OCI-LY7 (cell line): Measurements from ENCODE around the gene HMOX2. TPM values are rescaled to one million over a fixed set of nuclear protein-coding genes. Genes with fewer than 3 reads are reported as not detected.

Experiments
- BruUV-seq: library from RNA; stranded (reverse); fragments of 400-500 nt; replicated peaks from 2 replicates; lab custom pipeline; 2021; lab: Mats Ljungman, UMichigan
- CTCF ChIA-PET: fragments of 300-600 bp; sonication (Branson Sonifier 250); formaldehyde crosslinking; loops from one replicate; lab custom pipeline; 2022; ENCODE audit warnings: antibody characterized with exemption; ENCODE audit not compliant: unreplicated experiment; lab: Charles Lee
- POLR2A ChIA-PET: fragments of 300-600 bp; sonication (Branson Sonifier 250); formaldehyde crosslinking; loops from one replicate; lab custom pipeline; 2022; ENCODE audit warnings: antibody characterized with exemption; lab: Charles Lee
- DNase-seq: peaks from one replicate; pipeline ENCODE4 v3.0.0-alpha.2; 2015; ENCODE audit warnings: low spot score
- H2AFZ ChIP-seq: fragments of 200-600 bp; sonication (generic), shearing (Covaris generic); 2 replicates; pipeline ENCODE4 v1.6.1; 2014; ENCODE audit warnings: mild to moderate bottlenecking, antibody characterized with exemption, low read length, moderate library complexity
- H3K27ac ChIP-seq: fragments of 200-600 bp; sonication (generic); 2 replicates; pipeline ENCODE4 v1.5.1; 2014; ENCODE audit warnings: mixed run types, low read depth, mild to moderate bottlenecking, moderate library complexity, low read length, inconsistent platforms; ENCODE audit not compliant: poor library complexity, severe bottlenecking
- H3K36me3 ChIP-seq: fragments of 200-600 bp; sonication (generic); 2 replicates; pipeline ENCODE4 v1.6.1; 2014; ENCODE audit warnings: mild to moderate bottlenecking, antibody characterized with exemption, low read length, moderate library complexity, mixed read lengths; ENCODE audit not compliant: insufficient read depth
- H3K4me1 ChIP-seq: fragments of 200-600 bp; sonication (generic); 2 replicates; pipeline ENCODE4 v1.5.1; 2014; ENCODE audit warnings: mild to moderate bottlenecking, low read length; ENCODE audit not compliant: insufficient read depth, poor library complexity, severe bottlenecking
- H3K4me2 ChIP-seq: fragments of 200-600 bp; sonication (generic); 2 replicates; pipeline ENCODE4 v1.6.1; 2014; ENCODE audit warnings: mild to moderate bottlenecking, low read length
- H3K4me3 ChIP-seq: fragments of 200-600 bp; sonication (generic); 2 replicates; pipeline ENCODE4 v1.5.1; 2014; ENCODE audit warnings: mild to moderate bottlenecking, low read depth, low read length; ENCODE audit not compliant: poor library complexity, severe bottlenecking
- H3K79me2 ChIP-seq: fragments of 200-600 bp; sonication (generic); 2 replicates; pipeline ENCODE4 v1.6.1; 2016; ENCODE audit warnings: low read depth, mild to moderate bottlenecking, low read length, moderate library complexity, mixed read lengths; ENCODE audit not compliant: insufficient read depth
- H3K9me2 ChIP-seq: fragments of 200-600 bp; sonication (generic); 2 replicates; pipeline ENCODE4 v1.6.1; 2016; ENCODE audit warnings: mild to moderate bottlenecking, low read length, mixed read lengths; ENCODE audit not compliant: insufficient read depth
- H3K9me3 ChIP-seq: fragments of 200-600 bp; sonication (generic); 2 replicates; pipeline ENCODE4 v1.6.1; 2014; ENCODE audit warnings: mild to moderate bottlenecking, mixed run types, low read length, mixed read lengths
- H4K20me1 ChIP-seq: fragments of 200-600 bp; sonication (generic); 2 replicates; pipeline ENCODE4 v1.6.1; 2014; ENCODE audit warnings: mild to moderate bottlenecking, antibody characterized with exemption, low read length, moderate library complexity, mixed read lengths; ENCODE audit not compliant: insufficient read depth
- CTCF ChIP-seq: fragments of 200-600 bp; sonication (generic); conservative IDR thresholded peaks from 2 replicates; pipeline ENCODE4 v1.5.1; 2014; ENCODE audit warnings: mild to moderate bottlenecking, antibody characterized with exemption, low read length, moderate library complexity, mixed read lengths
- EZH2phosphoT487 ChIP-seq: fragments of 200-600 bp; sonication (generic); IDR thresholded peaks from 2 replicates; pipeline ENCODE4 v1.6.1; 2018; ENCODE audit warnings: low read depth, borderline replicate concordance, mild to moderate bottlenecking, mixed run types, antibody characterized with exemption, low read length, moderate library complexity, mixed read lengths
- intact Hi-C: fragments of 100-400 bp; cut with micrococcal nuclease; formaldehyde crosslinking; loops from one replicate; pipeline ENCODE4 v1.10.0; 2022; ENCODE audit not compliant: unreplicated experiment
- total RNA-seq, 2 experiments: library from RNA; depleted of rRNA in 1 of 2; stranded (reverse); fragments of >200 nt in 1 of 2; shearing (Covaris generic) in 1 of 2; gene quantifications; 2 replicates each; pipeline ENCODE4 v1.2.3, GENCODE V29; 2014 to 2022

Gene HMOX2
- total RNA-seq, 2 experiments from 2014 or later = 37.0 to 46.0 TPM

GRCh38 chr16:4529085-4530060, 53.2 kb downstream of the HMOX2 start:
- peaks cover 5% of the 10 kb centered on the region; the same call in 1 of the 2 replicates for H3K79me2 ChIP-seq
- BruUV-seq = no TSS peak
- H3K36me3 ChIP-seq = no peaks in the 10 kb centered on the region; the same call in 1 of the 2 replicates
- CTCF ChIA-PET = interaction anchor here (0.6 kb wide), 2 partner anchors 11 to 95 kb away, joined by 3 to 4 read pairs; partner anchors contain the start of gene MGRN1
- peak overlapping the region; percentile 62 for H3K4me2 ChIP-seq
- no peaks in the 10 kb centered on the region for H4K20me1 ChIP-seq
- H3K27ac ChIP-seq = peak overlapping the region; percentile 77
- POLR2A ChIA-PET = interaction anchor here (0.6 to 1.3 kb wide), 4 partner anchors 10 to 574 kb away, joined by 3 to 4 read pairs (median 4); no protein-coding TSS in a partner anchor
- no peaks in the 10 kb centered on the region for H3K9me2 ChIP-seq
- H3K4me3 ChIP-seq = peak overlapping the region; percentile 40
- peak; percentile 81 for DNase-seq
- intact Hi-C loops = no loop called here
- TF ChIP-seq EZH2phosphoT487 (no peak), CTCF (peak; percentile 25; the same call in 1 of the 2 replicates)
- peak overlapping the region; percentile 81 for H2AFZ ChIP-seq
- H3K4me1 ChIP-seq = peaks cover 41% of the 10 kb centered on the region
- no peaks in the 10 kb centered on the region for H3K9me3 ChIP-seq

GRCh38 chr16:4531811-4532210, 55.6 kb downstream of the HMOX2 start:
- Histone ChIP-seq H3K9me2 (no peaks in the 10 kb centered on the region), H3K79me2 (peaks cover 5% of the 10 kb centered on the region; the same call in 1 of the 2 replicates), H3K27ac (no peak overlapping the region), H3K9me3 (no peaks in the 10 kb centered on the region), H3K36me3 (no peaks in the 10 kb centered on the region; the same call in 1 of the 2 replicates), H4K20me1 (no peaks in the 10 kb centered on the region), H2AFZ (no peak overlapping the region), H3K4me1 (peaks cover 39% of the 10 kb centered on the region), H3K4me2 (no peak overlapping the region), H3K4me3 (no peak overlapping the region)
- ChIA-PET CTCF (interaction anchor here (0.6 kb wide), 1 partner anchor 55 kb away, joined by 3 read pairs; the partner anchor contains the start of gene HMOX2), POLR2A (no interaction called here)
- no TSS peak for BruUV-seq
- intact Hi-C loops = no loop called here
- TF ChIP-seq CTCF (no peak), EZH2phosphoT487 (no peak)
- no peak for DNase-seq
